Fibroblast of skin of scalp (primary cell): ENCODE results near the gene PEPD.
A peak's percentile ranks its signal among the peaks of the same experiment; 100 is the strongest.

Experiments used
- DNase-seq: peaks from one replicate; pipeline ENCODE4 v3.0.0-alpha.2; 2013

The PEPD gene

GRCh38 chr19:33471111-33471996, 50.2 kb downstream of the PEPD start:
- DNase-seq, result no peak

GRCh38 chr19:33470686-33471085, 50.9 kb downstream of the PEPD start:
- no peak for DNase-seq

- DNase-seq, result no peak
Observed at GRCh38 chr19:33470040-33470330, 51.6 kb downstream of the PEPD start.

GRCh38 chr19:33469171-33470039, 52.2 kb downstream of the PEPD start:
- no peak for DNase-seq

GRCh38 chr19:33468361-33469170, 53.0 kb downstream of the PEPD start:
- peak; percentile 28 for DNase-seq

- DNase-seq, result no peak
Observed at GRCh38 chr19:33467851-33468250, 53.7 kb downstream of the PEPD start.

GRCh38 chr19:33465834-33466233, 55.8 kb downstream of the PEPD start:
- no peak for DNase-seq

- DNase-seq, result no peak
Observed at GRCh38 chr19:33465371-33465770, 56.2 kb downstream of the PEPD start.

- no peak for DNase-seq
Observed at GRCh38 chr19:33464733-33465115, 56.9 kb downstream of the PEPD start.

- DNase-seq, result no peak
Observed at GRCh38 chr19:33464010-33464732, 57.4 kb downstream of the PEPD start.

- DNase-seq, result no peak
Observed at GRCh38 chr19:33463199-33463598, 58.4 kb downstream of the PEPD start.

- DNase-seq, result no peak
Observed at GRCh38 chr19:33462112-33462791, 59.3 kb downstream of the PEPD start.

- DNase-seq, result no peak
Observed at GRCh38 chr19:33461256-33462111, 60.1 kb downstream of the PEPD start.

- no peak for DNase-seq
Observed at GRCh38 chr19:33460221-33460908, 61.2 kb downstream of the PEPD start.

- DNase-seq, result no peak
Observed at GRCh38 chr19:33459222-33460090, 62.1 kb downstream of the PEPD start.

- no peak for DNase-seq
Observed at GRCh38 chr19:33458807-33459206, 62.8 kb downstream of the PEPD start.

- no peak for DNase-seq
Observed at GRCh38 chr19:33458171-33458633, 63.4 kb downstream of the PEPD start.

- no peak for DNase-seq
Observed at GRCh38 chr19:33456845-33457220, 64.8 kb downstream of the PEPD start.
